ENCODE measurements around the gene GOT1.

DNA sequence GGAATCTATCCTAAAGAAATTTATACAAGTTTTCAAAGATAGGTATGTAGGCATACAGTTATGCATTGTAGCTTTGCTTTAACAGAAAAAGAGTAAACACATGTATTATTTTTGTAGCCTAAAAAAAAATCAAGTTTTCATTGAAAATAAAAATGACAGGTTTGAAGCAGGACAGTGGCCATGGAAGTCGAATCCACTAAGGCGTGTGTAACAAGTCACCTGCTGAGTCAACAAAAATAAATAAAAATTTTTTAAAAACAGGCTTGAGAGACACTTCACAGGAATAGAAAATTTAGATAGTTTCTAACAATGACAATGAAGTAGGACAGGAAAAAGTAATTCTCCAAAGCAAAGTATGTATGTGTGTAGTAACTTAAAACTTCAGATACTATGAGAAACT lies 8.5 kb upstream of the GOT1 start:
- no peak for TF ChIP-seq BCL11A (IDR thresholded peaks at IDR 0.05; ENCODE audit: low read depth in 2 of 2, low read length in 2 of 2)
- TF ChIP-seq, protein P1, sequence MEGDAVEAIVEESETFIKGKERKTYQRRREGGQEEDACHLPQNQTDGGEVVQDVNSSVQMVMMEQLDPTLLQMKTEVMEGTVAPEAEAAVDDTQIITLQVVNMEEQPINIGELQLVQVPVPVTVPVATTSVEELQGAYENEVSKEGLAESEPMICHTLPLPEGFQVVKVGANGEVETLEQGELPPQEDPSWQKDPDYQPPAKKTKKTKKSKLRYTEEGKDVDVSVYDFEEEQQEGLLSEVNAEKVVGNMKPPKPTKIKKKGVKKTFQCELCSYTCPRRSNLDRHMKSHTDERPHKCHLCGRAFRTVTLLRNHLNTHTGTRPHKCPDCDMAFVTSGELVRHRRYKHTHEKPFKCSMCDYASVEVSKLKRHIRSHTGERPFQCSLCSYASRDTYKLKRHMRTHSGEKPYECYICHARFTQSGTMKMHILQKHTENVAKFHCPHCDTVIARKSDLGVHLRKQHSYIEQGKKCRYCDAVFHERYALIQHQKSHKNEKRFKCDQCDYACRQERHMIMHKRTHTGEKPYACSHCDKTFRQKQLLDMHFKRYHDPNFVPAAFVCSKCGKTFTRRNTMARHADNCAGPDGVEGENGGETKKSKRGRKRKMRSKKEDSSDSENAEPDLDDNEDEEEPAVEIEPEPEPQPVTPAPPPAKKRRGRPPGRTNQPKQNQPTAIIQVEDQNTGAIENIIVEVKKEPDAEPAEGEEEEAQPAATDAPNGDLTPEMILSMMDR (IDR thresholded peaks at IDR 0.05; ENCODE audit: control extremely low read depth in 1 of 3, insufficient read depth in 1 of 3, low read depth in 1 of 3, low read length in 3 of 3) = no peak
- TF ChIP-seq EP300 (IDR thresholded peaks at IDR 0.05; ENCODE audit: borderline replicate concordance in 1 of 2, low read depth in 2 of 2, low read length in 2 of 2) = no peak
- TF ChIP-seq, protein P2, sequence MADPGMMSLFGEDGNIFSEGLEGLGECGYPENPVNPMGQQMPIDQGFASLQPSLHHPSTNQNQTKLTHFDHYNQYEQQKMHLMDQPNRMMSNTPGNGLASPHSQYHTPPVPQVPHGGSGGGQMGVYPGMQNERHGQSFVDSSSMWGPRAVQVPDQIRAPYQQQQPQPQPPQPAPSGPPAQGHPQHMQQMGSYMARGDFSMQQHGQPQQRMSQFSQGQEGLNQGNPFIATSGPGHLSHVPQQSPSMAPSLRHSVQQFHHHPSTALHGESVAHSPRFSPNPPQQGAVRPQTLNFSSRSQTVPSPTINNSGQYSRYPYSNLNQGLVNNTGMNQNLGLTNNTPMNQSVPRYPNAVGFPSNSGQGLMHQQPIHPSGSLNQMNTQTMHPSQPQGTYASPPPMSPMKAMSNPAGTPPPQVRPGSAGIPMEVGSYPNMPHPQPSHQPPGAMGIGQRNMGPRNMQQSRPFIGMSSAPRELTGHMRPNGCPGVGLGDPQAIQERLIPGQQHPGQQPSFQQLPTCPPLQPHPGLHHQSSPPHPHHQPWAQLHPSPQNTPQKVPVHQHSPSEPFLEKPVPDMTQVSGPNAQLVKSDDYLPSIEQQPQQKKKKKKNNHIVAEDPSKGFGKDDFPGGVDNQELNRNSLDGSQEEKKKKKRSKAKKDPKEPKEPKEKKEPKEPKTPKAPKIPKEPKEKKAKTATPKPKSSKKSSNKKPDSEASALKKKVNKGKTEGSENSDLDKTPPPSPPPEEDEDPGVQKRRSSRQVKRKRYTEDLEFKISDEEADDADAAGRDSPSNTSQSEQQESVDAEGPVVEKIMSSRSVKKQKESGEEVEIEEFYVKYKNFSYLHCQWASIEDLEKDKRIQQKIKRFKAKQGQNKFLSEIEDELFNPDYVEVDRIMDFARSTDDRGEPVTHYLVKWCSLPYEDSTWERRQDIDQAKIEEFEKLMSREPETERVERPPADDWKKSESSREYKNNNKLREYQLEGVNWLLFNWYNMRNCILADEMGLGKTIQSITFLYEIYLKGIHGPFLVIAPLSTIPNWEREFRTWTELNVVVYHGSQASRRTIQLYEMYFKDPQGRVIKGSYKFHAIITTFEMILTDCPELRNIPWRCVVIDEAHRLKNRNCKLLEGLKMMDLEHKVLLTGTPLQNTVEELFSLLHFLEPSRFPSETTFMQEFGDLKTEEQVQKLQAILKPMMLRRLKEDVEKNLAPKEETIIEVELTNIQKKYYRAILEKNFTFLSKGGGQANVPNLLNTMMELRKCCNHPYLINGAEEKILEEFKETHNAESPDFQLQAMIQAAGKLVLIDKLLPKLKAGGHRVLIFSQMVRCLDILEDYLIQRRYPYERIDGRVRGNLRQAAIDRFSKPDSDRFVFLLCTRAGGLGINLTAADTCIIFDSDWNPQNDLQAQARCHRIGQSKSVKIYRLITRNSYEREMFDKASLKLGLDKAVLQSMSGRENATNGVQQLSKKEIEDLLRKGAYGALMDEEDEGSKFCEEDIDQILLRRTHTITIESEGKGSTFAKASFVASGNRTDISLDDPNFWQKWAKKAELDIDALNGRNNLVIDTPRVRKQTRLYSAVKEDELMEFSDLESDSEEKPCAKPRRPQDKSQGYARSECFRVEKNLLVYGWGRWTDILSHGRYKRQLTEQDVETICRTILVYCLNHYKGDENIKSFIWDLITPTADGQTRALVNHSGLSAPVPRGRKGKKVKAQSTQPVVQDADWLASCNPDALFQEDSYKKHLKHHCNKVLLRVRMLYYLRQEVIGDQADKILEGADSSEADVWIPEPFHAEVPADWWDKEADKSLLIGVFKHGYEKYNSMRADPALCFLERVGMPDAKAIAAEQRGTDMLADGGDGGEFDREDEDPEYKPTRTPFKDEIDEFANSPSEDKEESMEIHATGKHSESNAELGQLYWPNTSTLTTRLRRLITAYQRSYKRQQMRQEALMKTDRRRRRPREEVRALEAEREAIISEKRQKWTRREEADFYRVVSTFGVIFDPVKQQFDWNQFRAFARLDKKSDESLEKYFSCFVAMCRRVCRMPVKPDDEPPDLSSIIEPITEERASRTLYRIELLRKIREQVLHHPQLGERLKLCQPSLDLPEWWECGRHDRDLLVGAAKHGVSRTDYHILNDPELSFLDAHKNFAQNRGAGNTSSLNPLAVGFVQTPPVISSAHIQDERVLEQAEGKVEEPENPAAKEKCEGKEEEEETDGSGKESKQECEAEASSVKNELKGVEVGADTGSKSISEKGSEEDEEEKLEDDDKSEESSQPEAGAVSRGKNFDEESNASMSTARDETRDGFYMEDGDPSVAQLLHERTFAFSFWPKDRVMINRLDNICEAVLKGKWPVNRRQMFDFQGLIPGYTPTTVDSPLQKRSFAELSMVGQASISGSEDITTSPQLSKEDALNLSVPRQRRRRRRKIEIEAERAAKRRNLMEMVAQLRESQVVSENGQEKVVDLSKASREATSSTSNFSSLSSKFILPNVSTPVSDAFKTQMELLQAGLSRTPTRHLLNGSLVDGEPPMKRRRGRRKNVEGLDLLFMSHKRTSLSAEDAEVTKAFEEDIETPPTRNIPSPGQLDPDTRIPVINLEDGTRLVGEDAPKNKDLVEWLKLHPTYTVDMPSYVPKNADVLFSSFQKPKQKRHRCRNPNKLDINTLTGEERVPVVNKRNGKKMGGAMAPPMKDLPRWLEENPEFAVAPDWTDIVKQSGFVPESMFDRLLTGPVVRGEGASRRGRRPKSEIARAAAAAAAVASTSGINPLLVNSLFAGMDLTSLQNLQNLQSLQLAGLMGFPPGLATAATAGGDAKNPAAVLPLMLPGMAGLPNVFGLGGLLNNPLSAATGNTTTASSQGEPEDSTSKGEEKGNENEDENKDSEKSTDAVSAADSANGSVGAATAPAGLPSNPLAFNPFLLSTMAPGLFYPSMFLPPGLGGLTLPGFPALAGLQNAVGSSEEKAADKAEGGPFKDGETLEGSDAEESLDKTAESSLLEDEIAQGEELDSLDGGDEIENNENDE (IDR thresholded peaks at IDR 0.05; ENCODE audit: insufficient replicate concordance, low read length) = no peak

Data from H1 (cell line).